NT2/D1 (cell line): ENCODE results near the gene PVRIG.
"Not testable (repeated sequence)": the region's sequence is repeated elsewhere in the genome, so short reads cannot be mapped to it uniquely, and the experiment has no call there.

Experiments
- DNase-seq: peaks from one replicate; pipeline ENCODE4 v3.0.0-alpha.2; 2011; ENCODE audit warnings: low read depth, low spot score
- H3K27me3 ChIP-seq: 2 replicates; pipeline ENCODE4 v1.6.0; 2011; ENCODE audit warnings: mild to moderate bottlenecking; ENCODE audit not compliant: insufficient read length, insufficient read depth
- H3K36me3 ChIP-seq: 2 replicates; pipeline ENCODE4 v1.6.1; 2011; ENCODE audit warnings: mild to moderate bottlenecking, low read length, mixed read lengths; ENCODE audit not compliant: insufficient read depth, insufficient read length
- H3K4me1 ChIP-seq: 2 replicates; pipeline ENCODE4 v1.5.1; 2011; ENCODE audit not compliant: insufficient read depth, insufficient read length
- H3K4me3 ChIP-seq: 2 replicates; pipeline ENCODE4 v1.5.1; 2011; ENCODE audit warnings: low read depth; ENCODE audit not compliant: insufficient read length
- H3K9ac ChIP-seq: 2 replicates; pipeline ENCODE4 v1.6.0; 2011; ENCODE audit warnings: low read depth; ENCODE audit not compliant: insufficient read length
- H3K9me3 ChIP-seq: 2 replicates; pipeline ENCODE4 v1.5.1; 2011; ENCODE audit warnings: mild to moderate bottlenecking, low read length; ENCODE audit not compliant: insufficient read depth
- SUZ12 ChIP-seq: IDR thresholded peaks from 2 replicates; pipeline ENCODE4 v1.6.1; 2011; ENCODE audit not compliant: insufficient read length, insufficient read depth; ENCODE audit errors: extremely low read depth
- YY1 ChIP-seq: IDR thresholded peaks from 2 replicates; pipeline ENCODE4 v1.6.1; 2011; ENCODE audit not compliant: insufficient read length, insufficient read depth
- ZNF274 ChIP-seq: IDR thresholded peaks from 2 replicates; pipeline ENCODE4 v1.6.1; 2011; ENCODE audit warnings: mild to moderate bottlenecking, low read depth, low read length

Gene PVRIG

GRCh38 chr7:100175296-100175935, 44.3 kb upstream of the PVRIG start:
- Histone ChIP-seq H3K4me3 (no peak overlapping the region), H3K36me3 (peaks cover 11% of the 10 kb centered on the region), H3K9me3 (no peaks in the 10 kb centered on the region; the same call in 1 of the 2 replicates), H3K27me3 (no peaks in the 10 kb centered on the region), H3K4me1 (no peaks in the 10 kb centered on the region), H3K9ac (no peak overlapping the region)
- TF ChIP-seq YY1, result no peak
- TF ChIP-seq ZNF274, result no peak
- TF ChIP-seq SUZ12, result no peak
- DNase-seq, result no peak

- Histone ChIP-seq H3K9ac (no peak overlapping the region), H3K9me3 (no peaks in the 10 kb centered on the region; the same call in 1 of the 2 replicates), H3K36me3 (peaks cover 11% of the 10 kb centered on the region), H3K27me3 (no peaks in the 10 kb centered on the region), H3K4me1 (no peaks in the 10 kb centered on the region), H3K4me3 (peak overlapping the region; percentile 80)
- no peak for DNase-seq
- no peak for TF ChIP-seq ZNF274
These were observed 43.4 kb upstream of the PVRIG start for GRCh38 chr7:100176096-100177044.

DNA sequence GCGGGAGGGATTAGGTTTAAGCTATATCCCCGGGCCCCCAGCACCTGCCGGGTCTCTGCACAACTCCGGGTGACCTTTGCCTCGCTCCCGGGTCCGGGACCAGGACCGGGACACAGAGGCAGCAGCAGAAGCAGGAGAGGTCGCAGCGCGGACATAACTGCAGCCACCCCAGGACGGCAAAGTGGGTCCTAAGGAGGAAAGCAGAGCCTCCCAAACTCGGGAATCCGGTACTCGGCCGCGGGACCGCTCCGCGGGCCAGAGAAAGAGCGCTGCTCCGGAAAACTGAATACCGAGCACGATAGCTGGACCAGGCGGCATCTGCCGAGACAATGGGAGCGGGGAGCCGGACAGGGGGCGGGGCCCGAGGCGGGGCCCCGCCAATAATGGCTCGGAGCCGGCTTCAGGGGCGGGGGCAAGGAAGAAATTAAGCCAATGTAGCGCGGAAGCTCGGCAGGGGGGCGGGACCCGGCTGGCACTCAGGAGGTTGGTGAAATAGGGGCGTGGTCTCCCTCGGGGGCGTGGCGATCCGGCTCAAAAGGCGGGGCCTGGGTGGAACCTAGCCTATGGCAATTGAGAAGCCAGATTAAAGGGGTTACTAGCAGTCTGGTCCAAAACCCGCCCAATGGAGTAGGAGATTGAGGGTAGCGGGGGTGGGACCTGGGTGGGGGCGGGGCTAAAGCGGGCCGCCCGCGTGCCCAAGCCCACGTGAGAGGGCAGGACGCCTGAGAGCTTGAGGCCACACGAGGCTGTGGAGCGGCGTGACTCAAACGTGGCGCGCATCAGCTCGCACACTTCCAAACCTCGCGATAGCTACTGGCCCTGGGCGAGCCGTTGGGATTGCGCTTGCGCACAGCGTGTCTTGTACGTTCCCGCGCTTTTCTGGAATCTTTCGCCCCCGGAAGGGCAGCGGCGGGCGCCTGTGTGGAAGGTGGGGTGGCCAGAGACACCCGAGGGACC, 42.4 kb upstream of the PVRIG start, which contains the start of the genes GPC2 and STAG3:
TSS of gene GPC2 (minus strand) at position 337 of the 957 bp plus-strand sequence. CDS start at position 155, 182 bp downstream.
TSS of gene STAG3 (plus strand) at position 874 of the 957 bp plus-strand sequence. CDS start 2,639 bp downstream, outside the sequence.
- H3K9me3 ChIP-seq, result no peaks in the 10 kb centered on the region; the same call in 1 of the 2 replicates
- peak within 1 kb of the TSS; percentile 80 for H3K4me3 ChIP-seq
- peak; percentile 96 for DNase-seq
- no peaks in the 10 kb centered on the region for H3K4me1 ChIP-seq
- no peaks in the 10 kb centered on the region for H3K27me3 ChIP-seq
- peaks cover 11% of the 10 kb centered on the region for H3K36me3 ChIP-seq
- H3K9ac ChIP-seq, result peak within 1 kb of the TSS; percentile 81
- TF ChIP-seq SUZ12 (no peak), YY1 (no peak)

- not testable (repeated sequence) for H3K4me1 ChIP-seq, H3K4me3 ChIP-seq, H3K9ac ChIP-seq
These were observed 39.7 kb upstream of the PVRIG start for GRCh38 chr7:100180084-100180483.

GRCh38 chr7:100182616-100183015, 37.1 kb upstream of the PVRIG start:
- not testable (repeated sequence) for H3K4me3 ChIP-seq, H3K9me3 ChIP-seq, H3K9ac ChIP-seq, H3K36me3 ChIP-seq, DNase-seq, H3K27me3 ChIP-seq, H3K4me1 ChIP-seq

More at GRCh38 chr7:100180084-100180483, 39.7 kb upstream of the PVRIG start:
- H3K36me3 ChIP-seq, H3K27me3 ChIP-seq, H3K9me3 ChIP-seq, DNase-seq: not testable (repeated sequence)

DNA sequence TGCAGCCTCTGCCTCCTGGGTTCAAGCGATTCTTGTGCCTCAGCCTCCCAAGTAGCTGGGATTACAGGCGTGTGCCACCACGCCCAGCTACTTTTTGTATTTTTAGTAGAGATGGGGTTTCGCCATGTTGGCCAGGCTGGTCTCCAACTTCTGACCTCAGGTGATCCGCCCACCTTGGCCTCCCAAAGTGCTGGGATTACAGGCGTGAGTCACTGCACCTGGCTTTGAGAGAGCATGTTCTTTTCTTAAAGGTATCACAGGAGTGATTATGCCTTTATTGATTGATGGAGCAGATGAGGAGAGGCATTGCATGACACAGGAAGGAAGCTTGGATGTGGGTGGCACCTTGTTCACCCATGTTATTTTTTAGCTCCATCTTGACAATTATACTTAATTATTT, 36.7 kb upstream of the PVRIG start:
- DNase-seq, H3K27me3 ChIP-seq, H3K36me3 ChIP-seq, H3K4me3 ChIP-seq, H3K9ac ChIP-seq, H3K4me1 ChIP-seq, H3K9me3 ChIP-seq: not testable (repeated sequence)

DNA sequence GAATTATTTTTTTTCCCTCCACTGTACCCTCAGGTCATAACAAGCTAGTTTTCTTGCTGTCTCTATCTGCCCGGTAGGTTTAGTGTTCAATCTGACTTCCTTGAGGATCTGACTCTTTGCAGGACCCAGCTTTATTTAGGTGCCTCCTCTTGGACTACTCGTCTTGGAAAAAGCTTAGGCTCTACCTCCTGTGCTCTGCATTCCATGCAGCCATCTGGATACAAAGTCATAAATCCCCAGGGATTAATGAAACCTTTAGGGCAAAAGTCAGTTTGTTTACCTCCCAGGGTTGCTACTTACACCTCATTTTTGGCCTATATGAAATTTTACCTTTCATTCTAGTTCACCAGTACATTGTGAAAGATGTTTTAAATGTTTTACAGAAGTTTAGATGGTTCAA, 34.0 kb upstream of the PVRIG start:
- no peak for TF ChIP-seq SUZ12
- TF ChIP-seq ZNF274, result no peak
- TF ChIP-seq YY1, result no peak
- Histone ChIP-seq H3K36me3 (no peaks in the 10 kb centered on the region), H3K27me3 (no peaks in the 10 kb centered on the region), H3K4me3 (no peak overlapping the region), H3K9me3 (no peaks in the 10 kb centered on the region), H3K4me1 (no peaks in the 10 kb centered on the region), H3K9ac (no peak overlapping the region)
- no peak for DNase-seq
